IMR-90 (cell line): ENCODE data around the gene RAP1GAP2.

Source experiments
- CEBPB ChIP-seq: IDR thresholded peaks from 2 replicates; pipeline ENCODE4 v1.6.1; 2012; ENCODE audit warnings: low read depth, low read length, improper control_type of control experiment
- FOS ChIP-seq: fragments of 150-350 bp; IDR thresholded peaks from 2 replicates; pipeline ENCODE4 v1.6.1; 2016; ENCODE audit warnings: low read depth, low read length
- MAZ ChIP-seq: IDR thresholded peaks from 2 replicates; pipeline ENCODE4 v1.6.1; 2012; ENCODE audit warnings: low read depth, mild to moderate bottlenecking, low read length, improper control_type of control experiment, moderate library complexity, borderline replicate concordance
- POLR2A ChIP-seq: IDR thresholded peaks from 2 replicates; pipeline ENCODE4 v1.6.1; 2012; ENCODE audit warnings: mild to moderate bottlenecking, low read depth, low read length
- RAD21 ChIP-seq: IDR thresholded peaks from 2 replicates; pipeline ENCODE4 v1.6.1; 2012; ENCODE audit warnings: low read length, improper control_type of control experiment
- RFX5 ChIP-seq: IDR thresholded peaks from 2 replicates; pipeline ENCODE4 v1.8.0; 2012; ENCODE audit warnings: low read depth, mild to moderate bottlenecking, low read length, moderate library complexity
- TF ChIP-seq, protein P1 (sequence below): conservative IDR thresholded peaks from 2 replicates; pipeline ENCODE4 v1.5.1; 2012; ENCODE audit warnings: mild to moderate bottlenecking, low read depth, low read length, improper control_type of control experiment
- TF ChIP-seq, protein P2 (sequence below): fragments of 150-350 bp; IDR thresholded peaks from 2 replicates; pipeline ENCODE4 v1.6.1; 2017; ENCODE audit warnings: mild to moderate bottlenecking, antibody characterized with exemption, low read length, low read depth

DNA sequence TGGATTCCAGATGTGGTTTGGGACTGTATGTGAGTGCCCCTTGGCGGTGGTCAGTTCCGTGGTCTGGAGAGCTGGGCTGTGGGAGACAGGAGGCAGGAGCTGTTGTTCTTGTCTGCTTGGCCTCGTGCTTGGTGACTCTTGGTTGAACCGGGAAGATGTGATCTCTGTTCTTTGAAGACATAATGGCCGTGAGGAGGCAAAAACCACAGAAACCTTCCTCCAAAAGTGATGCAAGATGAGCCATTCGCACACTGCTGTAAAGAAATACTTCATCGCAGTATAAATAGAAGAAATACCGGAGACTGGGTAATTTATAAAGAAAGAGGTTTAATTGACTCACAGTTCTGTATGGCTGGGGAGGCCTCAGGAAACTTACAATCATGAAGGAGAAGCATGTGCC, 128.8 kb downstream of the RAP1GAP2 start:
- TF ChIP-seq, protein P1, sequence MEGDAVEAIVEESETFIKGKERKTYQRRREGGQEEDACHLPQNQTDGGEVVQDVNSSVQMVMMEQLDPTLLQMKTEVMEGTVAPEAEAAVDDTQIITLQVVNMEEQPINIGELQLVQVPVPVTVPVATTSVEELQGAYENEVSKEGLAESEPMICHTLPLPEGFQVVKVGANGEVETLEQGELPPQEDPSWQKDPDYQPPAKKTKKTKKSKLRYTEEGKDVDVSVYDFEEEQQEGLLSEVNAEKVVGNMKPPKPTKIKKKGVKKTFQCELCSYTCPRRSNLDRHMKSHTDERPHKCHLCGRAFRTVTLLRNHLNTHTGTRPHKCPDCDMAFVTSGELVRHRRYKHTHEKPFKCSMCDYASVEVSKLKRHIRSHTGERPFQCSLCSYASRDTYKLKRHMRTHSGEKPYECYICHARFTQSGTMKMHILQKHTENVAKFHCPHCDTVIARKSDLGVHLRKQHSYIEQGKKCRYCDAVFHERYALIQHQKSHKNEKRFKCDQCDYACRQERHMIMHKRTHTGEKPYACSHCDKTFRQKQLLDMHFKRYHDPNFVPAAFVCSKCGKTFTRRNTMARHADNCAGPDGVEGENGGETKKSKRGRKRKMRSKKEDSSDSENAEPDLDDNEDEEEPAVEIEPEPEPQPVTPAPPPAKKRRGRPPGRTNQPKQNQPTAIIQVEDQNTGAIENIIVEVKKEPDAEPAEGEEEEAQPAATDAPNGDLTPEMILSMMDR, result no peak
- no peak for TF ChIP-seq FOS
- TF ChIP-seq, protein P2, sequence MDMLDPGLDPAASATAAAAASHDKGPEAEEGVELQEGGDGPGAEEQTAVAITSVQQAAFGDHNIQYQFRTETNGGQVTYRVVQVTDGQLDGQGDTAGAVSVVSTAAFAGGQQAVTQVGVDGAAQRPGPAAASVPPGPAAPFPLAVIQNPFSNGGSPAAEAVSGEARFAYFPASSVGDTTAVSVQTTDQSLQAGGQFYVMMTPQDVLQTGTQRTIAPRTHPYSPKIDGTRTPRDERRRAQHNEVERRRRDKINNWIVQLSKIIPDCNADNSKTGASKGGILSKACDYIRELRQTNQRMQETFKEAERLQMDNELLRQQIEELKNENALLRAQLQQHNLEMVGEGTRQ, result no peak
- TF ChIP-seq POLR2A, result no peak
- TF ChIP-seq RAD21, result no peak
- no peak for TF ChIP-seq RFX5
- TF ChIP-seq CEBPB, result no peak
- no peak for TF ChIP-seq MAZ
